ENCODE measurements around the gene COPG2. TPM values are rescaled to one million over a fixed set of nuclear protein-coding genes. Genes with fewer than 3 reads are reported as not detected.

The COPG2 gene
- total RNA-seq, 4 donors from 2014 or later = 12.5 to 15.0 (median 14.0) TPM

DNA sequence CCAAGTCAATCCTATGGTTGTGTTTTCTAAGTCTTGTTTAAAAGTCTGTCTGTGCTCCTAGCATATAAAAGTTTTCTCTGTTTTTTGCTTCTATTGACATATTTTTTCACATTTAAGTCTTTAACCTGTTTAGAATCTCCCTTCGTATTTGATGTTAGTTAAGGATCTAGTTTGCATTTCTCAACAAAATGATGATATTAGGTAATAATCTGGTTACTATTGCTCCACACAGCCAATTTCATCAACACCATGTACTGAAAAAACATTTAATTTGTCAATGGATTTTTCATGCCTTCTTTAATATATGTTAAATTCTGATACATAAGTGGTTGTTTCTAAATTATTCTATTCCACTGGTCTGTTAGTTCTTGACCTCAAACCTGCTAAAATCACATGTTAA is 35.3 kb upstream of the COPG2 start:
- TF ChIP-seq, protein P1, sequence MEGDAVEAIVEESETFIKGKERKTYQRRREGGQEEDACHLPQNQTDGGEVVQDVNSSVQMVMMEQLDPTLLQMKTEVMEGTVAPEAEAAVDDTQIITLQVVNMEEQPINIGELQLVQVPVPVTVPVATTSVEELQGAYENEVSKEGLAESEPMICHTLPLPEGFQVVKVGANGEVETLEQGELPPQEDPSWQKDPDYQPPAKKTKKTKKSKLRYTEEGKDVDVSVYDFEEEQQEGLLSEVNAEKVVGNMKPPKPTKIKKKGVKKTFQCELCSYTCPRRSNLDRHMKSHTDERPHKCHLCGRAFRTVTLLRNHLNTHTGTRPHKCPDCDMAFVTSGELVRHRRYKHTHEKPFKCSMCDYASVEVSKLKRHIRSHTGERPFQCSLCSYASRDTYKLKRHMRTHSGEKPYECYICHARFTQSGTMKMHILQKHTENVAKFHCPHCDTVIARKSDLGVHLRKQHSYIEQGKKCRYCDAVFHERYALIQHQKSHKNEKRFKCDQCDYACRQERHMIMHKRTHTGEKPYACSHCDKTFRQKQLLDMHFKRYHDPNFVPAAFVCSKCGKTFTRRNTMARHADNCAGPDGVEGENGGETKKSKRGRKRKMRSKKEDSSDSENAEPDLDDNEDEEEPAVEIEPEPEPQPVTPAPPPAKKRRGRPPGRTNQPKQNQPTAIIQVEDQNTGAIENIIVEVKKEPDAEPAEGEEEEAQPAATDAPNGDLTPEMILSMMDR (IDR thresholded peaks at IDR 0.05 in 4 of 5, conservative IDR thresholded peaks at IDR 0.05 in 1 of 5) = no peak
- TF ChIP-seq POLR2A (IDR thresholded peaks at IDR 0.05) = no peak
- Histone ChIP-seq H3K36me3 (no peaks in the 10 kb centered on the region), H3K4me3 (no peak overlapping the region), H3K27ac (no peak overlapping the region), H3K9me3 (no peaks in the 10 kb centered on the region), H3K4me1 (peaks cover 0 to under 1% of the 10 kb centered on the region in 2 donors), H3K27me3 (no peaks in the 10 kb centered on the region)
- ATAC-seq (no peak), DNase-seq (no peak)
- intact Hi-C loops (cut with DNase I; ENCODE audit: low total_unique reads) (no loop called here), in situ Hi-C loops (cut with MboI; ENCODE audit: low sequenced_read_pairs in 4 of 4) (loop anchor here in 2 of 4 donors (25.0 kb wide), 1 partner anchor 467 kb away; no protein-coding TSS in a partner anchor)

DNA sequence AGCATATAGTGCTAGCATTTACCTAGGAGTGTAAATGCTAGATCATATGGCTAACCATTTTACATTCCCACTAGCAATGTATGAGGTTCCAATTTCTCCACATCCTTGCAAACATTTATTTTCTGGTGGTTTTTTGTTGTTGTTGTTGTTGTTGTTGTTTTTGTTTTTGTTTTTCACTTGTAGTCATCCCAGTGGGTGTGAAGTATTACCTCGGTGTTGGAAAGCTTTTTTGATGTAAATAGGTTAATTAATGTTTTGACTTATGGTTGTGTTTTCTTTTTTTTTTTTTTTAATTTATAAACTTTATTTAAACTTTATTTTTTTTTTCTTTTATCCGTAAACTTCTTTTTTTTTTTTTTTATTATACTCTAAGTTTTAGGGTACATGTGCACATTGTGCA is 33.1 kb upstream of the COPG2 start:
- ATAC-seq (no peak), DNase-seq (no peak)
- Histone ChIP-seq H3K27me3 (no peaks in the 10 kb centered on the region), H3K4me1 (peaks cover 0 to 5% of the 10 kb centered on the region in 2 donors), H3K36me3 (no peaks in the 10 kb centered on the region), H3K27ac (no peak overlapping the region), H3K9me3 (no peaks in the 10 kb centered on the region), H3K4me3 (no peak overlapping the region)
- intact Hi-C loops (cut with DNase I; ENCODE audit: low total_unique reads) (no loop called here), in situ Hi-C loops (cut with MboI; ENCODE audit: low sequenced_read_pairs in 4 of 4) (loop anchor here in 2 of 4 donors (25.0 kb wide), 1 partner anchor 464 kb away; no protein-coding TSS in a partner anchor)
- TF ChIP-seq, protein P1 (IDR thresholded peaks at IDR 0.05 in 4 of 5, conservative IDR thresholded peaks at IDR 0.05 in 1 of 5) = no peak
- no peak for TF ChIP-seq POLR2A (IDR thresholded peaks at IDR 0.05)

- in situ Hi-C loops (cut with MboI; ENCODE audit: low sequenced_read_pairs in 4 of 4) (loop anchor here in 2 of 4 donors (25.0 kb wide), 1 partner anchor 463 kb away; no protein-coding TSS in a partner anchor), intact Hi-C loops (cut with DNase I; ENCODE audit: low total_unique reads) (no loop called here)
- Histone ChIP-seq H3K4me3 (no peak overlapping the region), H3K4me1 (peaks cover 0 to 5% of the 10 kb centered on the region in 2 donors), H3K9me3 (no peaks in the 10 kb centered on the region), H3K27me3 (no peaks in the 10 kb centered on the region), H3K27ac (no peak overlapping the region), H3K36me3 (no peaks in the 10 kb centered on the region)
- DNase-seq (no peak), ATAC-seq (no peak)
- TF ChIP-seq, protein P1 (IDR thresholded peaks at IDR 0.05 in 4 of 5, conservative IDR thresholded peaks at IDR 0.05 in 1 of 5) = no peak
- no peak for TF ChIP-seq POLR2A (IDR thresholded peaks at IDR 0.05)
Measured at GRCh38 chr7:130700760-130701159, 32.2 kb upstream of the COPG2 start.

- no peak for TF ChIP-seq POLR2A (IDR thresholded peaks at IDR 0.05)
- TF ChIP-seq, protein P1 (IDR thresholded peaks at IDR 0.05 in 4 of 5, conservative IDR thresholded peaks at IDR 0.05 in 1 of 5) = no peak
- no peaks in the 10 kb centered on the region for H3K9me3 ChIP-seq
- no peak for ATAC-seq
- intact Hi-C loops (cut with DNase I; ENCODE audit: low total_unique reads) = no loop called here
- no peak for DNase-seq
- H3K36me3 ChIP-seq = no peaks in the 10 kb centered on the region
- no peak overlapping the region for H3K4me3 ChIP-seq
- peaks cover 0 to 5% of the 10 kb centered on the region in 2 donors for H3K4me1 ChIP-seq
- no peaks in the 10 kb centered on the region for H3K27me3 ChIP-seq
- in situ Hi-C loops (cut with MboI; ENCODE audit: low sequenced_read_pairs in 4 of 4) = loop anchor here in 2 of 4 donors (25.0 kb wide), 1 partner anchor 462 kb away; no protein-coding TSS in a partner anchor
- H3K27ac ChIP-seq = no peak overlapping the region
Measured at GRCh38 chr7:130699686-130700085, 31.1 kb upstream of the COPG2 start.

- Histone ChIP-seq H3K4me1 (peaks cover 0 to 5% of the 10 kb centered on the region in 2 donors), H3K27me3 (no peaks in the 10 kb centered on the region), H3K4me3 (no peak overlapping the region), H3K9me3 (no peaks in the 10 kb centered on the region), H3K36me3 (no peaks in the 10 kb centered on the region), H3K27ac (no peak overlapping the region)
- intact Hi-C loops (cut with DNase I; ENCODE audit: low total_unique reads) (no loop called here), in situ Hi-C loops (cut with MboI; ENCODE audit: low sequenced_read_pairs in 4 of 4) (no loop called here)
- ATAC-seq (no peak), DNase-seq (no peak)
- TF ChIP-seq, protein P1 (IDR thresholded peaks at IDR 0.05 in 4 of 5, conservative IDR thresholded peaks at IDR 0.05 in 1 of 5) = no peak
- TF ChIP-seq POLR2A (IDR thresholded peaks at IDR 0.05) = no peak
Measured at GRCh38 chr7:130697820-130698219, 29.3 kb upstream of the COPG2 start.
